ENCODE data around the gene ST3GAL4. TPM values are rescaled to one million over a fixed set of nuclear protein-coding genes. Genes with fewer than 3 reads are reported as not detected.

Gene ST3GAL4
- total and polyA plus RNA-seq, 7 donors, result 43.1 to 336 (median 69.2) TPM

- H3K27me3 ChIP-seq, result no peaks in the 10 kb centered on the region
- H3K4me1 ChIP-seq, result peaks cover 0 to 21% (median 19%) of the 10 kb centered on the region in 4 donors
- no peak overlapping the region for H3K4me3 ChIP-seq
- TF ChIP-seq, protein P1, sequence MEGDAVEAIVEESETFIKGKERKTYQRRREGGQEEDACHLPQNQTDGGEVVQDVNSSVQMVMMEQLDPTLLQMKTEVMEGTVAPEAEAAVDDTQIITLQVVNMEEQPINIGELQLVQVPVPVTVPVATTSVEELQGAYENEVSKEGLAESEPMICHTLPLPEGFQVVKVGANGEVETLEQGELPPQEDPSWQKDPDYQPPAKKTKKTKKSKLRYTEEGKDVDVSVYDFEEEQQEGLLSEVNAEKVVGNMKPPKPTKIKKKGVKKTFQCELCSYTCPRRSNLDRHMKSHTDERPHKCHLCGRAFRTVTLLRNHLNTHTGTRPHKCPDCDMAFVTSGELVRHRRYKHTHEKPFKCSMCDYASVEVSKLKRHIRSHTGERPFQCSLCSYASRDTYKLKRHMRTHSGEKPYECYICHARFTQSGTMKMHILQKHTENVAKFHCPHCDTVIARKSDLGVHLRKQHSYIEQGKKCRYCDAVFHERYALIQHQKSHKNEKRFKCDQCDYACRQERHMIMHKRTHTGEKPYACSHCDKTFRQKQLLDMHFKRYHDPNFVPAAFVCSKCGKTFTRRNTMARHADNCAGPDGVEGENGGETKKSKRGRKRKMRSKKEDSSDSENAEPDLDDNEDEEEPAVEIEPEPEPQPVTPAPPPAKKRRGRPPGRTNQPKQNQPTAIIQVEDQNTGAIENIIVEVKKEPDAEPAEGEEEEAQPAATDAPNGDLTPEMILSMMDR (IDR thresholded peaks at IDR 0.05), result no peak
- TF ChIP-seq POLR2A (IDR thresholded peaks at IDR 0.05), result no peak
- TF ChIP-seq POLR2AphosphoS5 (IDR thresholded peaks at IDR 0.05), result no peak
- no peak for TF ChIP-seq EP300 (IDR thresholded peaks at IDR 0.05)
- 57 to 86% methylated on average over 8 of the region's 8 CpGs for WGBS, 2 donors
- H3K9me3 ChIP-seq, result no peaks in the 10 kb centered on the region
- intact Hi-C loops (cut with DNase I), result no loop called here
- H3K27ac ChIP-seq, result no peak overlapping the region
- H3K36me3 ChIP-seq, result peaks cover 0 to 31% (median 3%) of the 10 kb centered on the region in 4 donors
- DNase-seq, result no peak
Measured at GRCh38 chr11:126336138-126336541, 19.3 kb upstream of the ST3GAL4 start.

DNA sequence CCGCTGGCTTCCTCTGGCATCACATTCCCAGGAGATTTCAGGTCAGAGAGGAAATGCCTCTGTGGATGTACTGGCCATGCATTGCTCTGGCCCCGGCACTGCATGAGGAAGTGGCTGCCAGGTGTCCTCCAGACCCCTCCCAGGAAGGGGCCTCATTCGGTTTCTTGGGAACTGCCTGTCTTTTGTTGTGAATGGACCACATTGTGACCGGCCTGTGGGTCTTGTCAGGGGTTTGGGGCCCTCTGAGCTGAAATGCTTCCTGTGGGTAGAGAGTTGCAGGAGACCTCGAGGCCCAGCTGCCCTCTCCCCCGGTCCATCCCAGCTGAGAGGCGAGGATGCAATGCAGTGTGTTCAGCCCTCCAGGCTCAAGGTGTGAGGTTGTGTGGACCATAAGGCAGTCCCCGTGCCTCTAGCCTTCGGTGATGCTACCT is 18.8 kb upstream of the ST3GAL4 start:
- DNase-seq, result no peak
- Histone ChIP-seq H3K4me1 (peaks cover 0 to 21% (median 19%) of the 10 kb centered on the region in 4 donors), H3K36me3 (peaks cover 0 to 26% (median 5%) of the 10 kb centered on the region in 4 donors), H3K27ac (no peak overlapping the region), H3K27me3 (no peaks in the 10 kb centered on the region), H3K9me3 (no peaks in the 10 kb centered on the region), H3K4me3 (no peak overlapping the region)
- intact Hi-C loops (cut with DNase I), result no loop called here
- 65 to 87% methylated on average over 9 of the region's 9 CpGs for WGBS, 2 donors
- TF ChIP-seq, protein P1 (IDR thresholded peaks at IDR 0.05), result no peak
- TF ChIP-seq POLR2A (IDR thresholded peaks at IDR 0.05) (no peak), EP300 (IDR thresholded peaks at IDR 0.05) (no peak), POLR2AphosphoS5 (IDR thresholded peaks at IDR 0.05) (no peak)

DNA sequence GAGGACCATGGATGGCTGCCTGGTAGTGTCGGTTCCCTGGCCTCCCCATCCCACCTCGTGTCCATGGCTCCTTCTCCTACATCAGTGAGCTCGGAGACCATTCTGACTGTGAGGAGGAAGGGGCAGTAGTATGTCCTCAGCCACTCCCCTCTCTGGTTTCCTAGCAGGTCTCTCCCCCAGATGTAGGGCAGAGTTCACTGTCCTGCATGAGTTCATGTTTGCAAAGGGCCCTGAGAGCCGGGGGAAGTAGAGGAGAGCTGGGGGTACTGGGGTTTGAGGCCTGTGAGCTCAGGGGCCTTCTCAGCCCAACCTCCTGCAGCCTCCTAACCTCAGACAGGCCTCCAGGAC is 18.4 kb upstream of the ST3GAL4 start:
- H3K4me1 ChIP-seq, result peaks cover 0 to 17% (median 15%) of the 10 kb centered on the region in 4 donors
- peaks cover 0 to 26% (median 5%) of the 10 kb centered on the region in 4 donors for H3K36me3 ChIP-seq
- no peaks in the 10 kb centered on the region for H3K9me3 ChIP-seq
- WGBS, 2 donors, result 83 to 86% methylated on average over 4 of the region's 4 CpGs
- H3K27me3 ChIP-seq, result no peaks in the 10 kb centered on the region
- TF ChIP-seq, protein P1 (IDR thresholded peaks at IDR 0.05), result no peak
- TF ChIP-seq POLR2A (IDR thresholded peaks at IDR 0.05), result no peak
- no peak for TF ChIP-seq POLR2AphosphoS5 (IDR thresholded peaks at IDR 0.05)
- TF ChIP-seq EP300 (IDR thresholded peaks at IDR 0.05), result no peak
- H3K27ac ChIP-seq, result no peak overlapping the region
- no peak overlapping the region for H3K4me3 ChIP-seq
- intact Hi-C loops (cut with DNase I), result no loop called here
- DNase-seq, result no peak

GRCh38 chr11:126337474-126338241 is 17.8 kb upstream of the ST3GAL4 start:
- Histone ChIP-seq H3K9me3 (no peaks in the 10 kb centered on the region), H3K4me3 (no peak overlapping the region), H3K27me3 (no peaks in the 10 kb centered on the region), H3K4me1 (peaks cover 0 to 12% (median 11%) of the 10 kb centered on the region in 4 donors), H3K36me3 (peaks cover 0 to 29% (median 5%) of the 10 kb centered on the region in 4 donors), H3K27ac (no peak overlapping the region)
- TF ChIP-seq POLR2AphosphoS5 (IDR thresholded peaks at IDR 0.05) (no peak), POLR2A (IDR thresholded peaks at IDR 0.05) (no peak), EP300 (IDR thresholded peaks at IDR 0.05) (no peak)
- TF ChIP-seq, protein P1 (IDR thresholded peaks at IDR 0.05), result no peak
- 89 to 93% methylated on average over 15 of the region's 15 CpGs for WGBS, 2 donors
- no peak for DNase-seq
- intact Hi-C loops (cut with DNase I), result no loop called here

Data from sigmoid colon (tissue), 7 donors.